HepG2 (cell line): Measurements from ENCODE around the gene TMEM14A. TPM values are rescaled to one million over a fixed set of nuclear protein-coding genes. Genes with fewer than 3 reads are reported as not detected.

ENCODE experiments used
- ARID4A ChIP-seq: sonication (generic); formaldehyde crosslinking; IDR thresholded peaks from 2 replicates; pipeline ENCODE4 v1.5.0; 2020; ENCODE audit warnings: mild to moderate bottlenecking, missing genetic modification reagents, borderline replicate concordance
- HMGA1 ChIP-seq: sonication (generic); formaldehyde crosslinking; conservative IDR thresholded peaks from 2 replicates; pipeline ENCODE4 v1.4.0; 2020; ENCODE audit warnings: missing genetic modification reagents
- HMGXB3 ChIP-seq: sonication (generic); formaldehyde crosslinking; IDR thresholded peaks from 2 replicates; pipeline ENCODE4 v1.4.0; 2020; ENCODE audit warnings: missing genetic modification reagents, borderline replicate concordance
- KLF15 ChIP-seq: sonication (generic); formaldehyde crosslinking; IDR thresholded peaks from 2 replicates; pipeline ENCODE4 v1.8.1; 2023; ENCODE audit warnings: borderline replicate concordance, mild to moderate bottlenecking, inconsistent platforms, missing genetic modification reagents, mixed read lengths
- MXD3 ChIP-seq: IDR thresholded peaks from 2 replicates; pipeline ENCODE4 v1.6.1; 2016; ENCODE audit warnings: mild to moderate bottlenecking, missing biosample characterization, missing genetic modification reagents
- RERE ChIP-seq: IDR thresholded peaks from 2 replicates; pipeline ENCODE4 v1.6.1; 2016; ENCODE audit warnings: low read depth, missing genetic modification reagents, missing compliant biosample characterization
- SAFB2 ChIP-seq: sonication (generic); formaldehyde crosslinking; IDR thresholded peaks from 2 replicates; pipeline ENCODE4 v1.5.1; 2020; ENCODE audit warnings: missing genetic modification reagents, low read depth, mild to moderate bottlenecking, borderline replicate concordance
- SRF ChIP-seq: IDR thresholded peaks from 2 replicates; pipeline ENCODE4 v1.6.1; 2011; ENCODE audit warnings: mild to moderate bottlenecking, low read depth, low read length, moderate library complexity
- ZFP91 ChIP-seq: sonication (generic); formaldehyde crosslinking; IDR thresholded peaks from 2 replicates; pipeline ENCODE4 v1.9.0; 2022; ENCODE audit warnings: missing genetic modification reagents, mild to moderate bottlenecking, borderline replicate concordance
- ZNF432 ChIP-seq: sonication (generic); formaldehyde crosslinking; IDR thresholded peaks from 2 replicates; pipeline ENCODE4 v1.5.0; 2020; ENCODE audit warnings: missing genetic modification reagents, mild to moderate bottlenecking, borderline replicate concordance
- ZNF570 ChIP-seq: sonication (generic); formaldehyde crosslinking; IDR thresholded peaks from 2 replicates; pipeline ENCODE4 v1.4.0; 2020; ENCODE audit warnings: mild to moderate bottlenecking, missing genetic modification reagents, borderline replicate concordance
- ZNF891 ChIP-seq: sonication (generic); formaldehyde crosslinking; IDR thresholded peaks from 2 replicates; pipeline ENCODE4 v1.5.0; 2020; ENCODE audit warnings: mild to moderate bottlenecking, missing genetic modification reagents
- polyA plus RNA-seq, 8 experiments: library from polyadenylated mRNA; depleted of rRNA in 3 of 8; stranded (reverse) in 7 of 8; unstranded in 1 of 8; fragments of >200 nt; fragmentation: Illumina TruSeq in 4 of 8; extraction: Trizol in 4 of 8; gene quantifications; 2 replicates each; pipeline versions ENCODE4 v1.2.1 to v1.2.3, GENCODE V29; 2011 to 2016; ENCODE audit warnings: low read depth in 4 of 8, missing spikeins in 1 of 8, mixed read lengths in 1 of 8; ENCODE audit not compliant: insufficient read depth in 1 of 8
- total RNA-seq, 5 experiments: library from RNA; depleted of rRNA; stranded (reverse); fragments of >200 nt; fragmentation: Illumina TruSeq; extraction: Trizol; gene quantifications; 2 replicates each; pipeline ENCODE4 v1.2.3, GENCODE V29; 2016; ENCODE audit warnings: low read depth in 1 of 5

TMEM14A gene
- total and polyA plus RNA-seq, 2 of the 13 experiments (the other 11 are each of a cell fraction or from before 2014, with no cell fraction given): 24.6 to 73.7 TPM

- no peak for TF ChIP-seq MXD3
- TF ChIP-seq ZNF891: no peak
- no peak for TF ChIP-seq HMGA1 (CRISPR knock-in tag)
- TF ChIP-seq KLF15 (CRISPR knock-in tag): no peak
- TF ChIP-seq ZNF432 (CRISPR knock-in tag): no peak
- TF ChIP-seq ARID4A (CRISPR knock-in tag): no peak
- 0 out of 2 replicates have a peak, but pooled peaks have one; percentile 6 for TF ChIP-seq ZFP91
- TF ChIP-seq RERE (CRISPR knock-in tag): no peak
- TF ChIP-seq SRF: no peak
- TF ChIP-seq SAFB2 (CRISPR knock-in tag): 0 out of 2 replicates have a peak, but pooled peaks have one; percentile 38
- TF ChIP-seq ZNF570 (CRISPR knock-in tag): no peak
- TF ChIP-seq HMGXB3 (CRISPR knock-in tag): 0 out of 2 replicates have a peak, but pooled peaks have one; percentile 15
Measured at GRCh38 chr6:52725143-52725534, 54.2 kb downstream of the TMEM14A start (continued).
